ENCODE results near the gene MLPH. TPM values are rescaled to one million over a fixed set of nuclear protein-coding genes. Genes with fewer than 3 reads are reported as not detected.

MLPH gene
- total RNA-seq, 4 donors from 2014 or later: 1.8 to 13.8 (median 10.8) TPM

GRCh38 chr2:237472909-237473877, 13.9 kb upstream of the MLPH start:
- no CpG with 5 or more reads among the region's 27 CpGs for WGBS, 2 donors (ENCODE audit: low coverage in 1 of 2)
- Histone ChIP-seq H3K4me1 (peaks cover 0 to 44% (median 10%) of the 10 kb centered on the region in 3 donors), H3K27me3 (no peaks in the 10 kb centered on the region), H3K4me3 (no peak overlapping the region), H3K9me3 (no peaks in the 10 kb centered on the region), H3K36me3 (no peaks in the 10 kb centered on the region), H3K27ac (peak overlapping the region in 3 of 4 donors; percentile 39 to 94 (median 94))
- no peak for ATAC-seq
- TF ChIP-seq POLR2A (IDR thresholded peaks at IDR 0.05): no peak
- TF ChIP-seq POLR2AphosphoS5 (IDR thresholded peaks at IDR 0.05): no peak
- TF ChIP-seq CTCF (IDR thresholded peaks at IDR 0.05): no peak
- no peak for TF ChIP-seq EP300 (IDR thresholded peaks at IDR 0.05)

- H3K36me3 ChIP-seq: no peaks in the 10 kb centered on the region
- peak overlapping the region in 3 of 4 donors; percentile 92 to 94 (median 94) for H3K27ac ChIP-seq
- no peak for TF ChIP-seq CTCF (IDR thresholded peaks at IDR 0.05)
- TF ChIP-seq EP300 (IDR thresholded peaks at IDR 0.05): no peak
- no peak for TF ChIP-seq POLR2A (IDR thresholded peaks at IDR 0.05)
- TF ChIP-seq POLR2AphosphoS5 (IDR thresholded peaks at IDR 0.05): no peak
- ATAC-seq: no peak
- H3K4me3 ChIP-seq: no peak overlapping the region
- H3K27me3 ChIP-seq: no peaks in the 10 kb centered on the region
- WGBS, 2 donors (ENCODE audit: low coverage in 1 of 2): 81% methylated on average over 3 of the region's 11 CpGs; no CpG with 5 or more reads in 1 of the 2 donors
- H3K9me3 ChIP-seq: no peaks in the 10 kb centered on the region
- H3K4me1 ChIP-seq: peaks cover 0 to 49% (median 10%) of the 10 kb centered on the region in 3 donors
Measured at GRCh38 chr2:237473878-237474441, 13.1 kb upstream of the MLPH start.

GRCh38 chr2:237474442-237474911, 12.6 kb upstream of the MLPH start:
- Histone ChIP-seq H3K27me3 (no peaks in the 10 kb centered on the region), H3K4me1 (peaks cover 0 to 54% (median 10%) of the 10 kb centered on the region in 3 donors), H3K36me3 (no peaks in the 10 kb centered on the region), H3K27ac (peak overlapping the region in 3 of 4 donors; percentile 92 to 94 (median 94)), H3K9me3 (no peaks in the 10 kb centered on the region), H3K4me3 (peak overlapping the region in 1 of 2 donors; percentile 78)
- TF ChIP-seq CTCF (IDR thresholded peaks at IDR 0.05) (no peak), EP300 (IDR thresholded peaks at IDR 0.05) (no peak), POLR2AphosphoS5 (IDR thresholded peaks at IDR 0.05) (no peak), POLR2A (IDR thresholded peaks at IDR 0.05) (no peak)
- no peak for ATAC-seq
- WGBS, 2 donors (ENCODE audit: low coverage in 1 of 2): no CpG with 5 or more reads among the region's 12 CpGs

- Histone ChIP-seq H3K4me3 (peak overlapping the region; percentile 66 to 78), H3K36me3 (no peaks in the 10 kb centered on the region), H3K9me3 (no peaks in the 10 kb centered on the region), H3K27me3 (no peaks in the 10 kb centered on the region), H3K27ac (peak overlapping the region; percentile 70 to 94 (median 93)), H3K4me1 (peaks cover 0 to 60% (median 12%) of the 10 kb centered on the region in 3 donors)
- 9 to 19% methylated on average over 4 to 14 of the region's 79 CpGs for WGBS, 2 donors (ENCODE audit: low coverage in 1 of 2)
- TF ChIP-seq POLR2AphosphoS5 (IDR thresholded peaks at IDR 0.05): peak; percentile 56
- TF ChIP-seq EP300 (IDR thresholded peaks at IDR 0.05): no peak
- peak; percentile 90 to 100 (median 95) for TF ChIP-seq CTCF (IDR thresholded peaks at IDR 0.05)
- peak; percentile 59 to 71 for TF ChIP-seq POLR2A (IDR thresholded peaks at IDR 0.05)
- peak; percentile 86 for ATAC-seq
Measured at GRCh38 chr2:237474931-237475703, 11.9 kb upstream of the MLPH start.
